Osteocyte (in vitro differentiated cells): ENCODE data around the gene STXBP2. TPM values are rescaled to one million over a fixed set of nuclear protein-coding genes. Genes with fewer than 3 reads are reported as not detected.

Experiments used
- DNase-seq: peaks from one replicate; pipeline ENCODE4 v3.0.0; 2021; ENCODE audit warnings: mixed read lengths; ENCODE audit not compliant: unreplicated experiment; ENCODE audit errors: extremely low spot score
- H3K27ac Mint-ChIP-seq: one replicate; pipeline ENCODE4 v1.8.0; 2021; ENCODE audit warnings: mild to moderate bottlenecking, mixed read lengths; ENCODE audit not compliant: unreplicated experiment
- H3K27me3 Mint-ChIP-seq: one replicate; pipeline ENCODE4 v1.8.0; 2021; ENCODE audit warnings: mixed read lengths; ENCODE audit not compliant: unreplicated experiment
- H3K36me3 Mint-ChIP-seq: one replicate; pipeline ENCODE4 v1.8.0; 2021; ENCODE audit warnings: mixed read lengths; ENCODE audit not compliant: unreplicated experiment
- H3K4me1 Mint-ChIP-seq: one replicate; pipeline ENCODE4 v1.8.0; 2021; ENCODE audit warnings: mixed read lengths; ENCODE audit not compliant: unreplicated experiment
- H3K4me3 Mint-ChIP-seq: one replicate; pipeline ENCODE4 v1.8.0; 2021; ENCODE audit warnings: mild to moderate bottlenecking, moderate library complexity, mixed read lengths; ENCODE audit not compliant: unreplicated experiment
- H3K9me3 Mint-ChIP-seq: one replicate; pipeline ENCODE4 v1.8.0; 2021; ENCODE audit warnings: mixed read lengths; ENCODE audit not compliant: unreplicated experiment
- total RNA-seq: library from RNA; stranded (reverse); gene quantifications from 2 replicates; pipeline ENCODE4 v1.2.1, GENCODE V29; 2021
- TF ChIP-seq, protein P1 (sequence below): fragments of 200-600 bp; sonication (generic); IDR thresholded peaks from 2 replicates; pipeline ENCODE4 v1.5.0; 2021; ENCODE audit warnings: antibody characterized with exemption, mild to moderate bottlenecking, moderate library complexity

The STXBP2 gene
- total RNA-seq, 1 donor from 2014 or later: 13.6 TPM

DNA sequence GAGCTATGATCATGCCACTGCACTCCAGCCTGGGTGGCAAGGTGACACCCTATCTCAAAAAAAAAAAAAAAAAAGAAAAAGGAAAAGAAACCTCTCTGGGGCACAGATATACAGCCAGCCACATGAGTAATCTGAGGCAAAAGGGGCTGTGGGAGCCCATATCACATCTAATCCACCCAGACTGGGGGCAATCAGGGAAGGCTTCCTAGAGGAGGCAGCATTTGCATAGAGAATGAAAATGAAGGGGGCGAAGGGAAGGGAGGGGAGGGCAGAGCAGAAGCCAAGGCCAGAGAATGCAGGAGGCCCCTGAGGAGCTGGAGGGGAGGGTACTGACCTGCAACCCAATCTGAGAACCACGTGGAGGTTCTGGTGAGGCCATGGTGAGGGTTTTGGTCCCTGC is 13.2 kb downstream of the STXBP2 start:
- TF ChIP-seq, protein P1, sequence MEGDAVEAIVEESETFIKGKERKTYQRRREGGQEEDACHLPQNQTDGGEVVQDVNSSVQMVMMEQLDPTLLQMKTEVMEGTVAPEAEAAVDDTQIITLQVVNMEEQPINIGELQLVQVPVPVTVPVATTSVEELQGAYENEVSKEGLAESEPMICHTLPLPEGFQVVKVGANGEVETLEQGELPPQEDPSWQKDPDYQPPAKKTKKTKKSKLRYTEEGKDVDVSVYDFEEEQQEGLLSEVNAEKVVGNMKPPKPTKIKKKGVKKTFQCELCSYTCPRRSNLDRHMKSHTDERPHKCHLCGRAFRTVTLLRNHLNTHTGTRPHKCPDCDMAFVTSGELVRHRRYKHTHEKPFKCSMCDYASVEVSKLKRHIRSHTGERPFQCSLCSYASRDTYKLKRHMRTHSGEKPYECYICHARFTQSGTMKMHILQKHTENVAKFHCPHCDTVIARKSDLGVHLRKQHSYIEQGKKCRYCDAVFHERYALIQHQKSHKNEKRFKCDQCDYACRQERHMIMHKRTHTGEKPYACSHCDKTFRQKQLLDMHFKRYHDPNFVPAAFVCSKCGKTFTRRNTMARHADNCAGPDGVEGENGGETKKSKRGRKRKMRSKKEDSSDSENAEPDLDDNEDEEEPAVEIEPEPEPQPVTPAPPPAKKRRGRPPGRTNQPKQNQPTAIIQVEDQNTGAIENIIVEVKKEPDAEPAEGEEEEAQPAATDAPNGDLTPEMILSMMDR: no peak
- Mint-ChIP-seq H3K36me3 (no peaks in the 10 kb centered on the region), H3K27me3 (peaks cover 5% of the 10 kb centered on the region), H3K4me1 (peaks cover 3% of the 10 kb centered on the region), H3K4me3 (no peak overlapping the region), H3K27ac (no peak overlapping the region), H3K9me3 (no peaks in the 10 kb centered on the region)
- no peak for DNase-seq

DNA sequence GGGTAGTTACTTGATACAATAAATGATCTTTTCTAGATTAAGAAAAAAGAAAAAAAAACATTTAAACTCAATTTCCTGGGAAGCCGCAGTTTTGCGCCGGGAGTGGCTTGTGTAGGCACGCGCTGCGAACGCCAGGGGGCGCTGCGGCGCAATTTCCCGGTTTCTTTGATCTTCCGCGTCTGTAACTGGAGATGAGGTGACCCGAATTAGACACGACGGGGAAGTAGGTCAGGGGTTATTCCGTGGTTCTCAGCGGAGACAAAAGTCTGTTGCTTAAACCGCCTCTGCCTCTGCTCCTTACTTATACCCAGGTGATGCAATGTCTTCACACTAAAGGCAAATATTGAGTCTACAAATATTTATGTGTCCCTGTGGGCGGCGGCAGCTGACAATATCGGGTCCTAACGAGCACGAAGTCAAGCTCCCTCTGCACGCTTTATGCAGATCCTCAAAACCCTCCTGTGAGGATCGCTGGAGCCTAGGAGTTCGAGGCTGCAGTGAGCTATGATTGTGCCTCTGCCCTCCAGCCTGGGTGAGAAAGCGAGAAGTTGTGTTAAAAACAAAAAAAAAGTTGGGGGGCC is 15.2 kb downstream of the STXBP2 start:
- DNase-seq: peak; percentile 92
- peaks cover 8% of the 10 kb centered on the region for H3K27me3 Mint-ChIP-seq
- peak overlapping the region; percentile 58 for H3K4me3 Mint-ChIP-seq
- TF ChIP-seq, protein P1: peak; percentile 99
- H3K27ac Mint-ChIP-seq: peak overlapping the region; percentile 31
- H3K36me3 Mint-ChIP-seq: no peaks in the 10 kb centered on the region
- H3K4me1 Mint-ChIP-seq: peaks cover 3% of the 10 kb centered on the region
- H3K9me3 Mint-ChIP-seq: no peaks in the 10 kb centered on the region

DNA sequence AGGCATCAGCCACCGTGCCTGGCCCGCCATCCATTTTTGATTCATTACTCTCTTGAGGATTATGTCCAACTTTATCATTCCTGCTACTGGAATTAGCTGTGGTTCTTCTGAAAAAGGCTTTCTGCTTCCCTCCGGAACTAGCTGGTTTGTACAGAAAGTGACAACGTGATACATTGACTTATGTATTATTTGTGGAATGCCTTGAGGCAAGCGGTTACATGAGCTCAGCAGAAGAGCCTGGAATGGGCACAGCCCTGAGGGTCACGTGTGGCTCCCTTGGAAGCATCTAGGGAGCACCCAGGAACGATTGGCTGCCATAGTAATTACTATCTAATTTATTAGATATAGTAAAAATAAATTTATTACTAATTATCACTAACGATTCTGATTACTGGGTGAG is 17.5 kb downstream of the STXBP2 start:
- Mint-ChIP-seq H3K27ac (no peak overlapping the region), H3K4me1 (peaks cover 3% of the 10 kb centered on the region), H3K9me3 (no peaks in the 10 kb centered on the region), H3K4me3 (no peak overlapping the region), H3K36me3 (no peaks in the 10 kb centered on the region), H3K27me3 (peaks cover 17% of the 10 kb centered on the region)
- no peak for DNase-seq
- TF ChIP-seq, protein P1: no peak

DNA sequence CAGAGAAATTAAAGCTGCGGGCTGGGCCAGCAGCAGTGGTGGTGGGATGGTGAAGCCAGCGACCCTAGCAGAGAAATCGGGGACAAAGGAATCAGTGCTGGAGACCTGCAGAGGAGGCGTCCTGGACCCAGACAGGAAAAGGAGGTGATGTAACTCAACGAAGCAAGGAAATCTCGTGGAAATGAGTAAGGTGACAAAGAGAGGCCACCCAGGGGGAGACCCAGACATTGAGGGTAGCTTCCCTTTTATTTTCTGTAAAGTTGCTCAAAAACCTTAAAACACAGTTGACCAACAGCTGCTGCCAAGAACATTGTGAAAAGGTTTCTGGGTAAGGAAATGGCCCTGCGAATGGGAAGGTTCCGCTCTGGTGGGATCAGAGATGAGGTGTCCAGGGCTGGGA is 18.7 kb downstream of the STXBP2 start:
- Mint-ChIP-seq H3K4me1 (peaks cover 3% of the 10 kb centered on the region), H3K27ac (no peak overlapping the region), H3K27me3 (peaks cover 17% of the 10 kb centered on the region), H3K9me3 (no peaks in the 10 kb centered on the region), H3K4me3 (no peak overlapping the region), H3K36me3 (no peaks in the 10 kb centered on the region)
- DNase-seq: no peak
- TF ChIP-seq, protein P1: no peak

DNA sequence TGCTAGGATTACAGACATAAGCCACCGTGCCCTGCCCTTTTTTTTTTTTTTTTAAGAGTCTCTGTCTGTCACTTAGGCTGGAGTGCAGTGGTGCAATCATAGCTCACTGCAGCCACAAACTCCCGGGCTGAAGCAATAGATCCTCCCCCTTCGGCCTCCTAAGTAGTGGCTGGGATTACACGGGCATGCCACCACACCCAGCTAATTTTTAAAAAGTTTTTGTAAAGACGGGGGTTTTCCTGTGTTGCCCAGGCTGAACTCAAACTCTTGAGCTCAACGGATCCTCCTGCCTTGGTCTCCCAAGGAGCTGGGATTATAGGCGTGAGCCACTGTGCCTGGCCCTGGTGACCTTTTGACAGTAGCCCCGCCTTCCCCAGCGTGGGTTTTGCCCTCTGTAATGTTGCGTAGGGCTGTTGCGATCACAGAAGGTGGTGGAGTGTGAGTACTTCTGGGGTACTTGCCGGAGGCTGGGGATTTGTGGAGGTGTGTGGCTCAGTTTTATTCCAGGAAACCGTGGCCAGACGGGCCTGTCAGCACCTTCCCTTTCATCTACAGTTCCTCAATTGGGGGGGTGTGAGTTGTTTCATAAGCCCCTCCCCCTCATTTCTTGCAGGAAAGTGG is 20.3 kb downstream of the STXBP2 start:
- Mint-ChIP-seq H3K4me1 (no peaks in the 10 kb centered on the region), H3K4me3 (no peak overlapping the region), H3K27me3 (peaks cover 14% of the 10 kb centered on the region), H3K9me3 (no peaks in the 10 kb centered on the region), H3K27ac (no peak overlapping the region), H3K36me3 (no peaks in the 10 kb centered on the region)
- TF ChIP-seq, protein P1: no peak
- DNase-seq: no peak
